HL-60/S4 treated with phorbol 12-myristate 13-acetate at 8.2 ng/mL for 4 days and 3 days (cell line): Measurements from ENCODE around the gene CIAO3.

ENCODE experiments used
- in situ Hi-C: fragments of 300-500 bp; cut with MboI; formaldehyde crosslinking; loops from 2 replicates; pipeline ENCODE4 v1.15.0; 2022; ENCODE audit warnings: low sequenced_read_pairs

Gene CIAO3

DNA sequence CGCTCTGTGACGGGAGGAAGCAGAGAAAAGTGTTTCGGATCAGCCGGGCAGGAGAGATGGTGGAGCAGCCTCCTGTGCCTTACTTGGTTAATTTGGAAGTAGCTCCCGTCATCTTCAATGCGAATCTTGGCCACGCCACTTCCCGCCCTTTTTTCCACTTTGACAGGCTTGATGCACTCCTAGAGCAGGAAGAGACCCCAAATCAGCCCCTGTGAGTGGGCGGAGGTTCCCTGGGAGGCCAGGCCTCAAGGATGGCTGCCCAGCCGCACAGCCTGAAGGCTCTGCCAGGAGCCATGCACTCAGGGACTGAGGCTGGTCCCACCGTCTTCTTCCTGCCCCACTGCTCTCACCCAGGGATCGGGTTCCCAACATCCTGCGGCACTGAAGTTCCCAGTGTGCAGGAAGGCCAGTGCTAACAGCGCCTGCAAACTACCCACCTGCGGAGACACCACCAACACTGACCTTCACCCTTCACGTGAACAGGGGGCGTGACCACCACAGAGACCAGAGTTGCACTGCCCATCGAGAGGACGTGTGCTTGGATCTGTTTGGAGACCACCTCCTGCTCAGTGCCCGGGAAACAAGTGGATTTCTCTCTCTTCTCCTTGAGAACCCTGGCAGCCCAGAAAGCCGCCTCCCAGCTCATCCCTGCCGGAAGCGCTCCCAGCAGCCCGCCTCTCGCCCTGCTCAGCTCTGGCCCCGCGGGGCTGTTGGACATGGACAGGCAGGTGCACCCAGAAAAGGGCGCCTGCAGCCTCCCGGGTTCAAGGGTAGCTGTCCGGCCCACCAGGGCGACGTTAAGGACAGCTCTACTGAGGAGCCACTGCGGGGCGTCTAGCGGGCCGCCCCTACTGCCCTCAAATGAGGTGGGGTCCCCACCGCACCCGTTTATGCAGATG is 988 bp downstream of the CIAO3 start:
- in situ Hi-C loops: no loop called here

DNA sequence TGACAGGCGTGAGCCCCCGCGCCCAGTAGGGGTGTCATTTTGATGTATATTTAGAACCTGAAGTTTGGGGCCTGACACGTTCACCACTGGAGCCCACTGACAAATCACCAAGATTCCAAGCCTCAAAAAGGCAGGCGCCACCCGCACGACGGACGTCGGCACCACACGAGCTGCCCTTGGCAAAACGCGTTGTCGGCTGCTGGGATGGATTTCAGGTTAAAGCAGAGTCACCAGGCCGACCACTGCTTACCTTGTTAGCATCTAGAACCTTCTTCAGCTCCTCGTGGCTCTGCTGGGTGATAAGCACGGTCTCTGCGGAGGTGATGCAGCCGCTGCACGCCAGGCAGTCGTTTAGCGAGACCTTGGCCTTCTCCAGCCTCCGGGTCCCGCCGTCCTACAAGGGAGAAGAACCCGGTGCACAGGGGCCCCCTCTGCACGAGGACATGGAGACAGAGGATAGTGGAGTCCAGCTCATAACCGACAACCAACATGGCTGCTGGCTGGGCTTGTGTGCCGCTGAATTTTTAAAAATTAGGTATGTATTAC is 3.8 kb downstream of the CIAO3 start:
- in situ Hi-C loops: no loop called here

DNA sequence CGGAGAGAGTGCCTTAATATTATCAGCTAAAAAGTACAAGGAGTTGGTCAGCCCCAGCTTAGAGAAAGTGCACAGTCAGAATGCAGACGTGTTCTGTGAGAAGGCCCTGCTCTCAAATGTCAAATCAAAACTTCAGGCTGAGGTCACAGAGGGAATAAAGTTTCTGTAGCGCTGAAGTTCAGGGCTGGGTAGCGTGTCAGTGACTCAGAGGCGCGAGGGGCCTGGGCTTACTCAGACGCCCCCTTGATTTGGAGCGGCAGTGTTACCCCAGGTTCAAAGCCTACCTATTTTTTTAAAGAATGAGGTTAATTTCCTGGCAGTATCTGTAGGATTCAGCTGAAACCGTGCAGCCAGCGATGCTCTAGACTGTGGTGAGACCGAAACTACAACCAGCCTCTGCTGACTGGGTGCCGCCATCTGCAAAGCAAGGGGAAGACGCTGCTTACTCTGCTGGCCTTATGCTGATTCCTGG is 4.8 kb downstream of the CIAO3 start:
- in situ Hi-C loops: no loop called here

DNA sequence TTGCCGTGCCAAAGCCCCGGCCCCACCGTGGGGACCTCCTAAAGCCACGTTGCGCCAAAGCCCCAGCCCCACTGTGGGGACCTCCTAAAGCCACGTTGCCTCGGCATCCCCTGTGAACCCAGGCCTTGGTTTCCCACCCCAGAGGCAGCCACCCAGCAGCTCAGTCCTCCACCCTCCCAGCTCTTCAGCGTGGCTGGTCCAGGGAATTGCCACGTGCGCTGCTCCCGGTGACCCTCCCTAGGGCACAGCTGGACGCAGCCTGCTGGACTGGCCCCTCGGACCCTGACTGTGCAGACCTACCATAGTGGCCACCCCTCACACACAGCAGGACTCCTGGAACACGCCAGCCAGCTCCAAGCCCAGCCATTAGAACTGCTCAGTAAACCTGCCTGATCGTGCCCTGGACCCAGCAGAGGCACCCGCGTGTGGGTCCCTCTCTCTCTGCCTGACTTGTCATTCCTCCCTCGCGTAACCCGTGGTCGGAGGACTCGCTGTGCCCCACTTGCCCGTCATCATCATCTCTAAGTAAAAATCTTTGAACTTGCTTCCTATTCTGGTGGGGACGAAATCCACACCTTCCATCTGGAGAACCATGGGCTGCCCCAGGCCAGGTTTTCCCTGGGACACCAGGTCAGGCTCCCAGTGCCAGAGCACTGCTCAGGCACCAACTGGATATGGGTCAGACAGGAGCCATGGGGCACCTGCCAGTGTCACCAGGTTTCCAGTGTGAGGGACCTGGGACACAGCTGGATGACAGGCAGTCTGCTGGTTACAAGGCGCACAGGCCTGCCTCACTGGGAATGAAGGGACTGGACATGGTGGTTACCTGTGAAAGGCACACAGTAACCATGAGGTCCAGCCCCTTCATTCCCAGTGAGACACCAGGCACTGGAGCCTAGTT is 5.6 kb downstream of the CIAO3 start:
- in situ Hi-C loops: no loop called here

DNA sequence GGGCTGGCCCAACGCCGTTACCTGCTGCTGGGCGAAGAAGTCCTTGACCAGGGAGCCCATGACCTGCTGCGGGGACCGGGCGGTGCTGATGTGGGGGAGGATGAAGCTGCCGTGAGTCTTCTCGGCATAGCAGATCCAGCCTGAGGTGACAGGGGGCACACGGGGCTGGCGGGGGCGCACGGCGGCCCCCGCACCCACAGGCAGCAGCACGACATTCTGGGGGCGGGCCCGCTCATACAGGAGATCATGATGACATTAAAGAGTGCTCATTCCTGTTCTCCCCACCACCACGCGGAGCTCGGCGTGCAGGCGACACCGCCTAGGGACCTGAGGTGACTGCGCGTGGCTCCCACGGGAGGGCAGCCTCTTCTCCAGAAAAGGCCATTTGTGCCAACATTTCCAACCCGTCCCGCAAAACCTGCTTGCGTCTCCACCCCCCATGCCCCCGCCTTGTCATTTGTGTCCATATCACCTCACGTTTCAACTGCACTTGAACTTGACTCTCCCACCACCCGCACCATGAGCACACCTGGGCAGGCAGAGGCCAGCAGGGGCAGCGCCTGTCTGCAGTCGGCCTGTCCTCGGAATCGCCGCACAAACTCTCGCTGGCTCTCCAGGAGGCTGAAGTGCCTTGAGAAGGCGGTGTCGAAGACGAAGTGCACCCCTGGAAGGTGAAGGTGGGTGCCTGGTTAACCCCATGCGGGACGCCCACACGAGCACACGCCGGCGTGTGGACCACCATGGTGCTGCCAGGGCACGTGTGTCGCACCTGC is 6.4 kb downstream of the CIAO3 start:
- in situ Hi-C loops: no loop called here

DNA sequence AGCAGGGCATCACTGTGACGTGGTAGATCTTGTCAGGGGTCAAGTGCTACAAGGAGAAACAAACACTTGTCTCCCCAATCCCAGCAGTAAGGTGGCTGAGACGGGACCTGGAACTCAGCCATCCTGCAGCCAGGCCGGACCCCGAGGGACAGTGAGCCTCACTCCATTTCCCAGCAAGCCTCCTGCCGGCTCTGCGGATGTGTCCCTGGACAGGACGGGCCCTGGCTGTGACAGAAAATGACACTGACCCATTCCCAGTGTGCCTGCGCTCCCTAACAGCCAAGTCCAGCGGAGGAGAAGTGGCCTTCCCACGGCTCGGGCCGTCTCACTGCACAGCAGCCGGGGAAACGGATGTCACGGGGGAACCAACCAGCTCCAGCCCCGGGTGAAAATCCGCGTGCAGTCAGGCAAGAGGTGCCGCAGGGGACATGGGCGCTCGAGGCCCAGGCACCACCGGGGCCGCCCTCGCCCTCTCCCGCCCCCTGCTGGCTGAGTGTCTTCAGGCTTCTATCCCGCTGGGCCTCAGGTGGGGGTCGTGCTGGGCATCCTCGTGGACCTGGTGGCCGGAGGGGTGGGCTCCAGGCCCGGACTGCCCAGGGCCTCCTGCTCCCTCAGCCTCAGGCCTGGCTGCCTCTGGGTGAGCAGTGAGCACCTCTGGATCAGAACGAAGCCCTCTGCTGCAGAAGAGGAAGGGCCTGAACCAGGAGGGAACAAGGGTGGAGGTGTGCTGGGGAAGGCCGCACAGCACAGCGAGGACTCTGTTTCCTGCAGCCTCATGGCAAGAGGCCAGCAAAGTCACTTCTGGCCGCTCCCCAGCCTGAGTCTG is 7.2 kb downstream of the CIAO3 start:
- in situ Hi-C loops: no loop called here

DNA sequence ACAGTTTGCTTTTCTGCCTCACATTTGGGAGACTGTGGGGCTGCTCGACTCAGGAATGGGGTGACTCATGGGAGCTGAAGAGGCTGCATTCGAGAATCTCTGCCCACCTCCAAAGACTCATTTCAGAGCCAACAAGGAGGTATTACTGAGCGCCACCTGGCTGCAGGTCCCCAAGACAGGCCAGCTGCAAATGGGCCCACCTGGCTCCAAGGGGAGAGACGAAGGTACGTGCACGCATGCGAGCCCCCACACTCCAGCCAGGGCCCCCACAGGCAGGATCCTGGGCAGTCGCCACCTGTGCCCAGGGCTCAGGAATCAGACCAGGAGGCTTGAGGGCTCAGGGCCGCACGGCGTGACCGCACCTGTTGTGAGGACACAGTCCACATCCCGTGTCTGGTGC is 7.9 kb downstream of the CIAO3 start:
- in situ Hi-C loops: no loop called here

DNA sequence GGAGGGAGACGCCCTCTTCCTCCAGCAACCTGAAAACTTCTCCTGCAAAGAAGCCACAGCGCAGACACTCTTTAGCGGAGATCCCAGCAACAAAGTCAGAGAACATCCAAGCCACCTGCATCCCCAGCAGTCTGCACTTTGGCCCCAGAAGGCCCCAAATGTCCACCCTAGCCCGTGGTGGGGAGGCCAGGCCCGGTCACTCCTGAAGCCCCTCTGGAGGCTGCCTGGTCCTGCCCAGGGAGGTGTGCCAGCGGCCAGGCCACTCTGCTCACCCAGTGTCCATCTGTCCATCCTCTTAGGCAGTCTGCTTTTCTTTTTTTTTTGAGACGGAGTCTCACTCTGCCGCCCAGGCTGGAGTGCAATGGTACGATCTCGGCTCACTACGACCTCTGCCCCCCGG is 8.5 kb downstream of the CIAO3 start:
- in situ Hi-C loops: no loop called here

DNA sequence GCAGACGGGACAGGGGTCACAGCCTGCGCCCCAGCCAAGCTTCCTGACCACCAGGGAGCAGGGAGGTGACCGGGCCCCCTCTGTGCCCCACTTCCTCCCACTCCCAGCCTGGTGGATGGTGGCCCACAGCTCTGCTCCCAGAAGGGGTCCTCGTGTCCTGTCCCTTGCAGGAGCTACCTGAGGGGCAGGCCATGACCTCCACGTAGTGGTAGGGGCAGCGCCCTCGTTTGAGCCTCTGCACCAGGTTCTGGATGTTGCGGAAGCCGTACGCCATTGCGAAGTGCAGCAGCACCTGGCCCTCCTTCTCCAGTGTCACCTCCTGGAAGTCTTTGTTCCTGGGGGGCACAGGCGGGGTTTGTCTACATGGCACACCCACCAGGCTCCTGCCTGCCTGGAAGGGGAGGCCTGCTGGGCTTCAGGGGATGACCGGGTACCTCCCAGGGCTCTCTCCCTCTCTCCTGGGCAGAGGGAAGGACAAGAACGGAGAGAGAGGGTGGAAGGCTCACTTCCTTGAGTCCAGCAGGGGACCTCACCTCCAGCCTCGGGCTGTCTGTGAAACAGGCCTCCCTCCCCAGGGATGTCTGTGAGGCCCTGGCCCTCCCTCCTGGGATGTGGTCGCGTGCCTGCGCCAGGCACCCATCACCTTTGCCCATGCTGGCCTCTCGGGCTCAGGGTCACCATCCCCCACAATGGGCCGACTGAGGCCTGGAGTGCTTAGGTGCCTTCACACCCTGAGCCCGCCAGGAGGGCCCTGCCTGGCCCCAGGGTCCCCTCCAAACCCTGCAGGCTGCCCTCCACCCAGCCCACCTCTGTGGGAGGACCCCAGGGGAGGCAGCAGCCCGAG is 9.9 kb downstream of the CIAO3 start:
- in situ Hi-C loops: no loop called here

DNA sequence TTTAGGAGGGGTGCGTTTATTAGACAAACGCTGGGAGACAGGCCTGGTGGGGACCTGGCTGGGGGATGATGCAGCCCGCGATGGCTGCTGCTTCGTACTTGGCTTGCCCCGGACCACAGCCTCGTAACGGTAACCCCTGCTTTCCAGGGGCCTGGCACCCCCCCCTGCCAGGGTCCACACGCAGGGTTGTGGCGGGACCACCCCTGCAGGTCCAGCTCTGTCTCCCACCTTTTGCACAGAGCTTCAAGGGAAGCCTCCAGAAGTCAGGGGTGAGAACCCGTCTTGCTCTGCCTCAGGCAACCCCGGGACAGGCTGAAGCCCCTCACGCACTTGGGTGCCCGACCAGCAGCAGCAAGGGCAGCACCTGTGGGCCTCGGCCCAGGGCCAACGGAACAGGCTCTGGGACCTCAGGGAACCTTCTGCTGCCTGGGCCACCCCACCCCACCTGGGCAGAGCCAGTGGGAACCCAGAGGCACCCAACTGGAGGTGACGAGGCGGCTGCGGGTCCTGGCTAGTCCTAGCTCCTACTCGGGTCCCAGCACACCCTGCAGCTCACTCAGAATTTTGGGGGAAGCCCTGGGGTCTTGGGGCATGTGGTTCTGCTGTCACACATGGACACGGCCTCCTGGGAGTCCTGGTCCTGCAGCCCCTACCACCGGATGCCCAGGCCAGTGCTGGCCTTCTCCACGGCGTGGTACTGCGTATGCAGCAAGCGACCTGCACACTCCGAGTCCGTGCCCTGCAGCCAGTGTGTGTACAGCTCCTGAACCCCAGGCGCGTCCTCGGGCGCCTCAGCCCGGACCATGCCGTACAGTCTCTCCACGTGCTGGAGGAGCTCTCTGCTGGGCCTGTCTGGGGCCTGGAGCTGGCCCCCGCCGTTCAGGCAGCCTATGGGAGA is 10.8 kb downstream of the CIAO3 start:
- in situ Hi-C loops: no loop called here

DNA sequence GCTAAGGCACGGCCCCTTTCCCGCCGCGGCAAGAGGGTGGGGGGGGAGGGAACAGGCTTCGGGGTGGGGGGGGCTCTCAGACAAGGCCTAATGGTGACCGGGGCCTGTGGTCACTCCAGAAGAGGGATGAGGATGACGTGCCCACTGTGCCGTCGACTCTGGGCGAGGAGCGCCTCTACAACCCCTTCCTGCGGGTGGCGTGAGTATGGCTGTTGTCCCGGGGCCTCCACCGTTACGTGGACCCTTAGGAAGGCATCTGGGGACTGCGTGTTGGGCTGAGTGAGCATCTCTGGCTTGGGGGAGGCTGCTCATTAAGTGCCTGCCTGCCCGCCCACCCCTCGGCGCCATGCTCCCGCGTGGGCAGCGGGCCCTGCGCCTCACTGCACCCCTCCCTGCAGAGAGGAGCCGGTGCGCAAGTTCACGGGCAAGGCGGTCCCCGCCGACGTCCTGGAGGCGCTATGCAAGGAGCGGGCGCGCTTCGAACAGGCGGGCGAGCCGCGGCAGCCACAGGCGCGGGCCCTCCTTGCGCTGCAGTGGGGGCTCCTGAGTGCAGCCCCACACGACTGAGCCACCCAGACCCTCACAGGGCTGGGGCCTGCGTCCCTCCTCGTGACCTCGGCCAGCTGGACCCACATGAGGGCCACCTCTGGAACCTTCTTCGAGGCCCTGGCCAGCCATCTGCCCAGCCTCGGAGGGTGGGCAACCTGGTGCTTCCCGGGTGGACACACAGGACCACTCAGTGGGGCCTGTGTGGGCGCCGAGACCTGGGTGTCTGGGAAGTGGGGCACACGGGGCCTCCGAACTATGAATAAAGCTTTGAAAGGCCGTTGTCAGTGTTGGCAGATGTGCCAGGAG is 11.7 kb downstream of the CIAO3 start:
- in situ Hi-C loops: no loop called here

DNA sequence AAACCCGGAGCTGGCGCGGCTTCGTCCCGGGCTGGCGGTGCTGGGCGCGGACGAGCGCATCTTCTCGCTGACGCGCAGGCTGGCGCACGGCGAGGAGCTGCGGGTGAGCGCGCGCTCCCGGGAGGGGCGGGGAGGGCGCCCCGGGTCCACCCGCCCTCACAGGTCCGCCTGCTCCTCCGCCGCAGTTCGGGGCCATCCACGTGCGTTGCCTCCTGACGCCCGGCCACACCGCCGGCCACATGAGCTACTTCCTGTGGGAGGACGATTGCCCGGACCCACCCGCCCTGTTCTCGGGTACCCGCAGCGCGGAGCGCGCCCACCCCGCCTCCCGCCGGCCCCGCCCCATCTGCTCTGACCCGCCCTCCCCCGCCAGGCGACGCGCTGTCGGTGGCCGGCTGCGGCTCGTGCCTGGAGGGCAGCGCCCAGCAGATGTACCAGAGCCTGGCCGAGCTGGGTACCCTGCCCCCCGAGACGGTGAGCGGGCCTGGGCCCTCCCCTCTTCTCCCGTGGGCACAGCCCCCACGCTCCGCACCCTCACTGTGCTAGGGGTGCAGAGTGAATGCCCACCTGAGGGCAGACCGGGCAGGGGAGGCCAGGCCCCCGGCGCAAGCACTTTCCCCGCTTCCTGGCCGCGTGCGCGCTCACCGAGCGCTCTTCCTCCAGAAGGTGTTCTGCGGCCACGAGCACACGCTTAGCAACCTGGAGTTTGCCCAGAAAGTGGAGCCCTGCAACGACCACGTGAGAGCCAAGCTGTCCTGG is 12.5 kb downstream of the CIAO3 start:
- in situ Hi-C loops: no loop called here

DNA sequence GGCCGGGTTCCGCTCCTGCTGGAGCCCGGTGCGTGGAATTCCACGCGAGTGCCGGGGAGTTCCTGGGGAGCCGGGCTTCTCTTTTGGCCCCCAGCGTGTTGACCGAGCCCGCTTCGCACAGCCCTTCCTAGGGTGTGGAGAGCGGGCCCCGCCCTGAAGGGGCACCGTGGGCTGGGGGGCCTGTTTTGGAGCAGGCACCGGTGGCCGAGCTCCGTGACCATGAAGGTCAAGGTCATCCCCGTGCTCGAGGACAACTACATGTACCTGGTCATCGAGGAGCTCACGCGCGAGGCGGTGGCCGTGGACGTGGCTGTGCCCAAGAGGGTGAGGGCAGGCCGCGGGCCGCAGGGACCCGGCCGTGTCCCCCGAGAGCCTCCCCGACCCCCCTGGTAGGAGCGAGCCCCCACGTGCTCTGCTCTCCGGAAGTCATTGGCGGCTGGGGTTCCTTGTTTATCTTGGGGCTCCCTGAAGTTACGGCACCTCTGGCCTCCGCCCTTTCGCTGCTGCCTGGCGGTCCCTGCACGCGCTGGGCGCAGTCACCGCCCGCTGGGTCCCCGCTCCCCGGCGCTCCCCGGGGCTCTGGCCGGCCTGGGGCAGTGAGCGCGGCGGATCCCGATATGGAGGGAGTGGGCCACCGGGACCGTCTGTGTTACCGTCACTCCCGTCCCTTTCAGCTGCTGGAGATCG is 13.4 kb downstream of the CIAO3 start:
- in situ Hi-C loops: no loop called here

DNA sequence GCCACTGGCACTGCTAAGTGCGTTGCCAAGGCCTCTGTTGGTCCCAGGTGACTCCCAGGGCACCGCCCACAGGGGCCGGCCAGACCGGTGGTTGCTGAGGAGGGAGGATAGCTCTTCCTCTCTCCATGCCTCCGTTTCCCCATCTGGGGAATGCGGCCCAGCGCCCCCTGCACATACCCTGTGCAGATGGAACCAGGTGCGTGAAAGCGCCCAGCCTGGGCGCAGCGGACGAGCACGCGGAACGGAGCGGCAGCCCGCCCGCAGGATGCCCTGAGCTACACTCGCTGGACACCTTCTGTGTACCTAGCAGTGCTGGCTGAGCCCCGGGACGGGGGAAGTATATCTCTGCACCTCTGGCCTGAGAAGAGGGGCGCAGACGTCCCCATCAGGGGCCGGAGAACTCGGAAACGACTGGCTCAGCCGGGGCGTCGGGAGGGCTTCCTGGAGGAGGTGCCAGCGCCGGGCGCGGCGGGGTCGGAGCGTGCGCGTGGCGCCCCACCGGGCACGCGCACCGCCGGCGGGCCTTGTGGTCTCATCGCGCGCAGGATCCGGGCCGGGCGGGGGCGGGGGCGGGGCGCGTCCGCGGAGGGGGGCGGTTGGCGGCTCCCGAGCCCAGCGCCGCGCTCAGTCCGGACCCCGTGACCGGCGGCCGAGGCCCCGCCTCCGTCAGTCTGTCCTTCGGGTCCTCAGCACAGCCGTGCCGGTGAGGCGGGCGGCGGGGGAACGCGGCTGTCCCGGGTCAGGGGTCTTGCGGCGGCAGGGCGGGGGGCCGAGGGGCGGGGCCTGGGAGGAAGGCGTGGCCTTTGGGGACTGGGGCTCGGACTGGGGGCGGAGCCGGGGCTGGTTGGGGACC is 14.1 kb downstream of the CIAO3 start, which contains the start of the genes CCDC78 and HAGHL:
Gene CCDC78, minus strand, starts transcription at position 6 of the 853 bp plus-strand sequence. CDS start 76 bp downstream, outside the sequence.
Gene HAGHL, plus strand, starts transcription at position 669 of the 853 bp plus-strand sequence. CDS start 404 bp downstream, outside the sequence.
- in situ Hi-C loops: no loop called here

DNA sequence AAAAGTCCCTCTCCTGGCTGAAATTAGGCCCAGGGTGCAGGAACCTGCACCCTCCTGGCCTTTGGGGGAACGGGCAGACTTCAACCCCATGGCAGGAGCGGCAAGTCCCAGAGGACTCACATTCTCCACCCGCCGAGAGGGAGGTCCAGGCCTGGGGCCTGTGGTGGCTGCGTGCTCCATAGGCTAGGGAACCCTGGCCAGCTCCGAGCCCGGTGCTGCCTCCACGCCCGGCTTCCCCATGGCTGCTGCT is 14.7 kb downstream of the CIAO3 start:
- in situ Hi-C loops: no loop called here
